Heart left ventricle (tissue), 13 donors: ENCODE data around the gene UBE2E2.

Experiments used
- POLR2A ChIP-seq, 2 donors: fragments of 450-650 bp; IDR thresholded peaks; one replicate each; pipeline ENCODE4 v1.6.1; 2017; ENCODE audit warnings: antibody characterized with exemption in 2 of 2, mild to moderate bottlenecking in 2 of 2, moderate library complexity in 2 of 2
- TF ChIP-seq, protein P1 (sequence below), 12 donors: fragments of 200-600 bp; sonication (generic) in 4 of 12; IDR thresholded peaks; one replicate each; pipeline versions ENCODE4 v1.5.0 to v1.8.0; 2018 to 2022; ENCODE audit warnings: antibody characterized with exemption in 12 of 12, mild to moderate bottlenecking in 5 of 12
- donor health status: ischemic (EF 13 %, LVEDD 7.1; RV severe dilation, severe dysfunction).
- donor health status: DM: no; HTN: yes; CAD: no.
- donor health status: DM: no; HTN: no; CAD: no.
- donor health status: ischemic (EF 25% LVEDD 6.9; RV normal size, moderate dysfunction).
- donor health status: ischemic (EF 25% LVEDD 5.7; RV mildly dilated, moderate dysfunction).
- donor health status: ischemic (EF 35%, LVEDD 5.7; RV mildly dilated, moderate dysfunction).
- donor health status: nonischemic (EF 11% LVEDD 7.7; RV severe dilation, severe dysfunction).
- donor health status: DM: yes; HTN: yes; CAD: no.
- donor health status: PGD.
- donor health status: ischemic (EF 29% LVEDD 5.4; RV normal size, mild dysfunction).
- donor health status: nonischemic (EF 23%, LVEDD 6.1; RV moderate dilation, normal function).

DNA sequence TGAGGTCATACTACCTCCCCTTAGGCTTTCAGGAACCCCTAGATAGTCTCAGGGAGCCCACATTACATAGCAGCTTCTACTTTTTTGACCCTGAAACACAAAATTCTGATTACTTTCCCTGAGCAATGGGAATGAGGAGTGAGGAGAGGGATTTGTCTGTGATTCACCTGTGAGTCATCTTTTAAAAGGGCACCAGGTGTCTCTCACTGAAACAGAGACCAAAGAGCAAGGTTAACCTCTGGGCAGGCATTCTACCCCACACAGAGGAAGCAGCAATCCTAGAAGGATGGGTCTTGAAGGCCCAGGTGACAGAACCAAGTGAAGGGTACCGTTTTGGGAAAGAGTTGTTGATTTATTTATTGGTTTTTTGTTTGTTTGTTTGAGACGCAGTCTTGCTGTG lies 31.1 kb upstream of the UBE2E2 start:
- TF ChIP-seq, protein P1, sequence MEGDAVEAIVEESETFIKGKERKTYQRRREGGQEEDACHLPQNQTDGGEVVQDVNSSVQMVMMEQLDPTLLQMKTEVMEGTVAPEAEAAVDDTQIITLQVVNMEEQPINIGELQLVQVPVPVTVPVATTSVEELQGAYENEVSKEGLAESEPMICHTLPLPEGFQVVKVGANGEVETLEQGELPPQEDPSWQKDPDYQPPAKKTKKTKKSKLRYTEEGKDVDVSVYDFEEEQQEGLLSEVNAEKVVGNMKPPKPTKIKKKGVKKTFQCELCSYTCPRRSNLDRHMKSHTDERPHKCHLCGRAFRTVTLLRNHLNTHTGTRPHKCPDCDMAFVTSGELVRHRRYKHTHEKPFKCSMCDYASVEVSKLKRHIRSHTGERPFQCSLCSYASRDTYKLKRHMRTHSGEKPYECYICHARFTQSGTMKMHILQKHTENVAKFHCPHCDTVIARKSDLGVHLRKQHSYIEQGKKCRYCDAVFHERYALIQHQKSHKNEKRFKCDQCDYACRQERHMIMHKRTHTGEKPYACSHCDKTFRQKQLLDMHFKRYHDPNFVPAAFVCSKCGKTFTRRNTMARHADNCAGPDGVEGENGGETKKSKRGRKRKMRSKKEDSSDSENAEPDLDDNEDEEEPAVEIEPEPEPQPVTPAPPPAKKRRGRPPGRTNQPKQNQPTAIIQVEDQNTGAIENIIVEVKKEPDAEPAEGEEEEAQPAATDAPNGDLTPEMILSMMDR (IDR thresholded peaks at IDR 0.05), result no peak
- TF ChIP-seq POLR2A (IDR thresholded peaks at IDR 0.05), result no peak
